ENCODE measurements around the gene RHOT2. TPM values are rescaled to one million over a fixed set of nuclear protein-coding genes. Genes with fewer than 3 reads are reported as not detected.
A peak's percentile ranks its signal among the peaks of the same experiment; 100 is the strongest.

Gene RHOT2
- total RNA-seq, 1 donor from 2014 or later, result 34.0 TPM

- Mint-ChIP-seq H3K27ac (peak overlapping the region; percentile 87), H3K9me3 (peaks cover 3% of the 10 kb centered on the region), H3K27me3 (ENCODE audit: insufficient read depth, low read depth) (peaks cover 13% of the 10 kb centered on the region), H3K36me3 (peaks cover 3% of the 10 kb centered on the region), H3K4me3 (peak overlapping the region; percentile 70), H3K4me1 (peaks cover 27% of the 10 kb centered on the region)
- peaks cover 17% of the 10 kb centered on the region for H3K4me1 ChIP-seq
- no peak overlapping the region for H3K4me3 ChIP-seq
- H4K20me1 ChIP-seq (ENCODE audit: low read depth), result peaks cover 25% of the 10 kb centered on the region
- no peak overlapping the region for H2AFZ ChIP-seq (replicated peaks)
- H3K4me2 ChIP-seq, result no peak overlapping the region
- peaks cover 35% of the 10 kb centered on the region for H3F3A ChIP-seq (ENCODE audit: low read depth)
- peaks cover 12% of the 10 kb centered on the region for H3K79me2 ChIP-seq (ENCODE audit: low read depth)
- peaks cover 29% of the 10 kb centered on the region for H3K27me3 ChIP-seq
- TF ChIP-seq EZH2 (IDR thresholded peaks at IDR 0.05) (no peak), EZH2phosphoT487 (IDR thresholded peaks at IDR 0.05) (no peak), CTCF (IDR thresholded peaks at IDR 0.05) (no peak)
- no peaks in the 10 kb centered on the region for H3K36me3 ChIP-seq
- H3K9ac ChIP-seq, result no peak overlapping the region
- DNase-seq (ENCODE audit: low spot score), result no peak
- no peak overlapping the region for H3K27ac ChIP-seq
- no peaks in the 10 kb centered on the region for H3K9me3 ChIP-seq (ENCODE audit: low read depth)
Observed at GRCh38 chr16:638836-639235, 29.1 kb upstream of the RHOT2 start.

- Histone ChIP-seq H3K9me3 (ENCODE audit: low read depth) (no peaks in the 10 kb centered on the region), H3K27ac (no peak overlapping the region), H3K27me3 (peaks cover 34% of the 10 kb centered on the region), H4K20me1 (ENCODE audit: low read depth) (peaks cover 9% of the 10 kb centered on the region), H3K9ac (no peak overlapping the region), H3F3A (ENCODE audit: low read depth) (peaks cover 35% of the 10 kb centered on the region), H3K36me3 (no peaks in the 10 kb centered on the region), H3K4me3 (no peak overlapping the region), H2AFZ (replicated peaks) (no peak overlapping the region), H3K4me1 (peaks cover 17% of the 10 kb centered on the region), H3K4me2 (no peak overlapping the region), H3K79me2 (ENCODE audit: low read depth) (peaks cover 3% of the 10 kb centered on the region)
- peaks cover 30% of the 10 kb centered on the region for H3K4me1 Mint-ChIP-seq
- H3K4me3 Mint-ChIP-seq, result peak overlapping the region; percentile 79
- no peak for DNase-seq (ENCODE audit: low spot score)
- H3K27ac Mint-ChIP-seq, result no peak overlapping the region
- H3K27me3 Mint-ChIP-seq (ENCODE audit: insufficient read depth, low read depth), result peaks cover 13% of the 10 kb centered on the region
- H3K36me3 Mint-ChIP-seq, result peaks cover 3% of the 10 kb centered on the region
- peaks cover 3% of the 10 kb centered on the region for H3K9me3 Mint-ChIP-seq
- TF ChIP-seq EZH2 (IDR thresholded peaks at IDR 0.05) (no peak), CTCF (IDR thresholded peaks at IDR 0.05) (no peak), EZH2phosphoT487 (IDR thresholded peaks at IDR 0.05) (no peak)
Observed at GRCh38 chr16:640614-641013, 27.3 kb upstream of the RHOT2 start.

- DNase-seq (ENCODE audit: low spot score), result peak; percentile 90
- H3K27ac ChIP-seq, result no peak within 1 kb of the TSS
- peaks cover 2% of the 10 kb centered on the region for H3K9me3 Mint-ChIP-seq
Observed at GRCh38 chr16:641326-642188, 26.4 kb upstream of the RHOT2 start, which contains the start of gene MCRIP2. TSS of gene MCRIP2 (plus strand) at chr16:641828. CDS start at chr16:641992, 164 bp downstream.

More at GRCh38 chr16:641326-642188, 26.4 kb upstream of the RHOT2 start, which contains the start of gene MCRIP2:
- H3K27ac Mint-ChIP-seq, result no peak within 1 kb of the TSS
- peaks cover 2% of the 10 kb centered on the region for H3K36me3 Mint-ChIP-seq
- no peaks in the 10 kb centered on the region for H3K79me2 ChIP-seq (ENCODE audit: low read depth)
- H3K4me2 ChIP-seq, result peak within 1 kb of the TSS; percentile 95
- H3K27me3 ChIP-seq, result peaks cover 34% of the 10 kb centered on the region
- no peaks in the 10 kb centered on the region for H3K9me3 ChIP-seq (ENCODE audit: low read depth)
- peak within 1 kb of the TSS; percentile 74 for H3K4me3 ChIP-seq
- H3F3A ChIP-seq (ENCODE audit: low read depth), result peaks cover 32% of the 10 kb centered on the region
- H3K4me3 Mint-ChIP-seq, result peak within 1 kb of the TSS; percentile 79
- H3K9ac ChIP-seq, result no peak within 1 kb of the TSS
- TF ChIP-seq EZH2 (IDR thresholded peaks at IDR 0.05) (peak; percentile 53), CTCF (IDR thresholded peaks at IDR 0.05) (no peak)
- peaks cover 28% of the 10 kb centered on the region for H3K4me1 Mint-ChIP-seq
- peaks cover 17% of the 10 kb centered on the region for H3K4me1 ChIP-seq
- peaks cover 8% of the 10 kb centered on the region for H4K20me1 ChIP-seq (ENCODE audit: low read depth)
- peak within 1 kb of the TSS; percentile 85 for H2AFZ ChIP-seq (replicated peaks)
- H3K27me3 Mint-ChIP-seq (ENCODE audit: insufficient read depth, low read depth), result peaks cover 10% of the 10 kb centered on the region
- H3K36me3 ChIP-seq, result no peaks in the 10 kb centered on the region

Data from neural progenitor cell (in vitro differentiated cells).